ENCODE data around the gene ZFAND6. TPM values are rescaled to one million over a fixed set of nuclear protein-coding genes. Genes with fewer than 3 reads are reported as not detected.

Gene ZFAND6
- total RNA-seq, 2 donors from 2014 or later = 21.8 to 39.7 TPM

- Histone ChIP-seq H3K27ac (peak overlapping the region; percentile 89 to 99 (median 97)), H3K4me3 (peak overlapping the region; percentile 32 to 46), H3K9me3 (no peaks in the 10 kb centered on the region), H3K27me3 (no peaks in the 10 kb centered on the region), H3K36me3 (replicated peaks in 1 of 2; ENCODE audit: insufficient read depth in 1 of 2, low read depth in 2 of 2) (no peaks in the 10 kb centered on the region), H3K4me1 (peaks cover 26% of the 10 kb centered on the region)
- ATAC-seq (no peak), DNase-seq (peak; percentile 33 to 50 (median 38))
- TF ChIP-seq POLR2A (IDR thresholded peaks at IDR 0.05) (no peak), CTCF (IDR thresholded peaks at IDR 0.05) (peak in 4 of 7 experiments; percentile 16 to 43 (median 38))
- WGBS, 2 donors = 1 to 2% methylated on average over 18 to 26 of the region's 26 CpGs
- intact Hi-C loops (cut with DNase I) = no loop called here
Observed at GRCh38 chr15:80060356-80061006, 1.0 kb downstream of the ZFAND6 start.

- Histone ChIP-seq H3K4me1 (peaks cover 26% of the 10 kb centered on the region), H3K4me3 (no peak overlapping the region), H3K9me3 (no peaks in the 10 kb centered on the region), H3K27ac (peak overlapping the region in 1 of 4 donors; percentile 99), H3K27me3 (no peaks in the 10 kb centered on the region), H3K36me3 (replicated peaks in 1 of 2; ENCODE audit: insufficient read depth in 1 of 2, low read depth in 2 of 2) (no peaks in the 10 kb centered on the region)
- no peak for TF ChIP-seq CTCF (IDR thresholded peaks at IDR 0.05)
- TF ChIP-seq POLR2A (IDR thresholded peaks at IDR 0.05) = no peak
- WGBS, 2 donors = 13 to 17% methylated on average over 5 of the region's 5 CpGs
- DNase-seq (no peak), ATAC-seq (no peak)
- intact Hi-C loops (cut with DNase I) = no loop called here
Observed at GRCh38 chr15:80061582-80061981, 2.1 kb downstream of the ZFAND6 start.

- TF ChIP-seq CTCF (IDR thresholded peaks at IDR 0.05) = no peak
- TF ChIP-seq POLR2A (IDR thresholded peaks at IDR 0.05) = no peak
- Histone ChIP-seq H3K27me3 (no peaks in the 10 kb centered on the region), H3K4me1 (peaks cover 39% of the 10 kb centered on the region), H3K4me3 (no peak overlapping the region), H3K27ac (no peak overlapping the region), H3K36me3 (replicated peaks in 1 of 2; ENCODE audit: insufficient read depth in 1 of 2, low read depth in 2 of 2) (no peaks in the 10 kb centered on the region), H3K9me3 (no peaks in the 10 kb centered on the region)
- ATAC-seq = no peak
- no peak for DNase-seq
- intact Hi-C loops (cut with DNase I) = no loop called here
Observed at GRCh38 chr15:80066912-80067311, 7.4 kb downstream of the ZFAND6 start.

- Histone ChIP-seq H3K36me3 (replicated peaks in 1 of 2; ENCODE audit: insufficient read depth in 1 of 2, low read depth in 2 of 2) (no peaks in the 10 kb centered on the region), H3K27me3 (no peaks in the 10 kb centered on the region)
Observed at GRCh38 chr15:80068578-80068977, 9.1 kb downstream of the ZFAND6 start.

More at GRCh38 chr15:80068578-80068977, 9.1 kb downstream of the ZFAND6 start:
- no peaks in the 10 kb centered on the region for H3K9me3 ChIP-seq
- WGBS, 2 donors = 79 to 81% methylated on average over 11 of the region's 11 CpGs
- peak overlapping the region in 1 of 4 donors; percentile 11 for H3K27ac ChIP-seq
- ATAC-seq (no peak), DNase-seq (no peak)
- TF ChIP-seq POLR2A (IDR thresholded peaks at IDR 0.05) (no peak), CTCF (IDR thresholded peaks at IDR 0.05) (no peak)
- intact Hi-C loops (cut with DNase I) = no loop called here
- H3K4me1 ChIP-seq = peaks cover 34% of the 10 kb centered on the region
- H3K4me3 ChIP-seq = no peak overlapping the region
